HG03520 (cell line): ENCODE data around the gene KRTAP5-2.

ENCODE experiments used
- ATAC-seq: cut with Tn5 transposase; IDR thresholded peaks from one replicate; pipeline ENCODE4 v1.9.1; 2021; ENCODE audit warnings: mild to moderate bottlenecking, moderate library complexity; ENCODE audit not compliant: unreplicated experiment

KRTAP5-2 gene

DNA sequence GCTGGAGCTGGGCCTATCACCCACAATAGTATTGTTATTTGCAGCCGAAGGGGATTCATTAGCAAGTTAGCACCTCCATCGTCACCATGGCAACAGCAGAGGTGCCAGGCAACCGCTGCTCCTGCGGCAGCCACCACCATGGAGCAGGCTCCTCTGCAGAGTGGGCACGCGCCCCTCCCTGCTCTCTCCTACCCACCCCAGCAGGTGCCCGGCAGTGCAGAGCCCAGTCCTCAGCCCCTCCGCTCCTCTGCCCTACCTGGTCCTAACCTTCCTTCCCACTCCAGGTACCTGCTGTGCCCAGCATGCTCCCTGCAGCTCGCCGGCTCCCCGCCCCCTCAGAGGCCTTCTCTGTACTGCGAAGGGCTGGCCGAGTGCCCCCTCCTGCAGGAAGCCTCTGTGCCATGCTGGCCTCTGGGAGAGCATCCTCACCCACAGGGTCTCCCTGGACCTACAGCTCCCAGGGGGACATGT, 29.6 kb downstream of the KRTAP5-2 start:
- no peak for ATAC-seq

DNA sequence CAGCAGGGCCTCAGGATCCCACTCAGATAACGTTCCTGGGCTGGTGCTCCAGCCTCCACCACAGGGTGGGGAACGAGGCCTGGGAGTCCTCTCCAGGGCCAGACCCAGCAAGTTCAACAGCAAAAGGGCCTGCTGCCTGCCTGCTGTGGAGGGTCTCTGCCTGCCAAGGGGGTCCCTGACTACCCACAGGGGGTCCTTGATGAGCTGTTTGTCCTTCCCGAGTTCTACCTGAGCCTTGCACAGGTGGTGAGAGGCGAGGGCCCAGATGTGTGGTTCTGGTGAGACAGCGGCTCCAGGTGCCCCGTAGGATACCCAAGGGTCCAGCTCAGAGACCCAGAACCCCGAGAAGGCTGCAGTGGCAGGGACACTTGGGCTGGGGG, 30.4 kb downstream of the KRTAP5-2 start:
- ATAC-seq: no peak

DNA sequence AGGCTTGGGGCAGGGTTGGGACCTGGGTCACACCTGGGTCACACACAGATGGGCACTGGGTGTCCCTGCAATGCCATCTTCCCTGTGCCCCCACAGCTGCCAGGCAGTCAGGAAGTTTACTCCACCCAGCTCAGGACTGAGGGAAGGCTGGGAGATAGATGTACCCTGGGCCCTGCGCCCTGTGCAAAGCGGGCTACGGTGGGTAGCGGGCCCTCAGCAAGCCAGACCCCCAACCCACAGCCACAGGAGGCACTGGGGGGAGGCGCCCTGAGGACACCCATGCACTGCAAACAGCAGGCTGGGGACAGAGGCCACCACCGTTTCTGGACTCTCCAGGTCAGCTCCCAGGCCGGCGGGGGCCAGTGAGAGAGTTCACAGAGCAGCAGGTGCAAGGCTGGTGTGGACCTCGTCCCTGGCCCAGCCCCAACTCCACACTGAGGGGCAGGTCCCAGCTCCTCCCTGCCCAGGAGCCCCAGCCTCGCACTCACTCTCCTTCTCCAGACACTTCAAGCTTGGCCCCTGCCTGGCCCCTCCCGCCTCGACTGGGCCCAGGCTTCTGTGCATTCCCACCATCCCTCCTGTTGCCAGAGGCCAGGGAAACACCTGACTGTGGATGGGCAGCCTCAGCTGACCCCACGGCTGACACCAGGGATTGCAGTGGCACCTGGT, 30.9 kb downstream of the KRTAP5-2 start:
- ATAC-seq: no peak

DNA sequence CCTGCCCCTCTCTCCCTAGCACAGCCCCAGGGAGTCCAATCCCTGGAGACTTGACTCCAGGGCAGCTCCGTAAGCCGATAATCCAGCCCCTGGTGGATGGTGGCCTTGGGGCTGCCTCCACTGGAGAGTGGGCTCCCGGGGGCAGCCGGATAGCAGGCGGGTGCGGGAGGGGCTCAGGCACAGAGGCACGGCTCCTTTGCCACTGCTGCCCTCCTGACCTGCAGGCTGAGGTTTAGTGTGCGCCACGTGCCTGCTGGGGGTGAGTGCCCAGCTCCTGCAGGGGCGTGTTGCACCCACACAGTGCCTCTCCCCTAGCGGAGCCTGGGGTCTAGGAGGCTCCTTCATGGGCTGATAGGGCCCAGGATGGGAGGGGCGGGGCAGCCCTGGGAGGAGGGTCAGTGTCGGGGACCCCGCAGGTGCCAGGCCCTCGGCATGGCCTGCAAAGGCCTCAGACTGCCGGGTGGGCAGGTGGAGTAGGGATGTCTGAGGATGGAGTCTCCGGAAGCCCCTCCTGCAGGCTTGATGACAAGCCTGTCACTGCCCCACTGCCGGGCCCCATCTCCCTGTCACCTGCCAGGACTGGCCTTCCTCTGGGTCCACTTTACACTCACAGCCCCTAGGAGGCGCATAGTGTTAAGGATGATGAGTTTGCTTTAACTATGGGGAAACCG, 31.6 kb downstream of the KRTAP5-2 start:
- ATAC-seq: no peak

DNA sequence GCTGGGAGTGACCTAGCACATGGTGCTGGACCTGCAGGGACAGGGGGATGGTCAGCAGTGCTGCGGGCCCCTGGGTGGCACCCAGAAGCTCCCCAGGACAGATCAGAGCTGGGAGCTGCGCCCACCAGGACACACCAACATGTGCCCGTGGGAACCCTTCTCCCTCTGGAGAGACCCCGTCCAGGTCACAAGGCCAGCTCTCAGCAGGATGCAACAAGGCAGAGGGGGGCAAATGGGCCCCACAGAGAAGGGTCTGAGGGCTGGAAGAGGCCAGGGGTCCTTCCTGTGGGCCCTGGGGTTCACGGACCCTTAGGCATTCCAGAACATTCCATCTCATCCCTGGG, 32.2 kb downstream of the KRTAP5-2 start:
- ATAC-seq: no peak

DNA sequence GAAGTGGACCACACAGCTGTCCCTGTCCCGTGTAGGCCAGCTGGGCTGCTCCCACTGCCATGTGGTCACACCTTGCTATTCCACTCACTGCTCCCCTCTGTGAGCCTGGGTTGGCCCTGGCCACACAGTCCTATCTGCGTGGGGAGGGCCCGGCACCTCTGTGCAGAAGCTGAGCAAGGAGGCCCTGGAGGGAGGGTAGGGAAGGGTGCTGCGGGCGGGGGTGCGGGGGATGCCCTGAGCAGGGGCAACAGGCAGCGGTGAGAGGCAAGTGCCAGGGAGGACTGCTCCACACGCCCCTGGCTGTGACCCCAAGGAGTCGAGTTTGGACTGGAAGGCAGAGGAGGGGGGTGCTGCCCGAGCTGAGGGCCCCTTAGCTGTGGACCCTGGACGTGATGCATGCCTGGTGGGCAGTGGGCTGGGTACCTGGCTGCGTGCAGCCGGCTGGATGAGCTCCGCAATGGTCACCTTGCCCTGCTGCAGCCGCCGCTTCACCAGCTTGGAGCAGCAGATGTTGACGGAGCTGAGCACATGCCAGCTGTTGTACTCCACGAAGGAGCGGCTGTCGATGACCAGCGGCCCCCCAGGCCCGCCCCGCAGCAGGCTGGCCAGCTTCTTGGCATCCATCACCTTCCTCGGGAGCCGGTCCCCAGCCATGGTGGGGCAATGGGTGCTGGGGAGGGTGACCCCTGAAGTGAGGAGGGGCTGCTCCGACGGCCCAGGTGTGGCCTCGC, 32.8 kb downstream of the KRTAP5-2 start:
- no peak for ATAC-seq

DNA sequence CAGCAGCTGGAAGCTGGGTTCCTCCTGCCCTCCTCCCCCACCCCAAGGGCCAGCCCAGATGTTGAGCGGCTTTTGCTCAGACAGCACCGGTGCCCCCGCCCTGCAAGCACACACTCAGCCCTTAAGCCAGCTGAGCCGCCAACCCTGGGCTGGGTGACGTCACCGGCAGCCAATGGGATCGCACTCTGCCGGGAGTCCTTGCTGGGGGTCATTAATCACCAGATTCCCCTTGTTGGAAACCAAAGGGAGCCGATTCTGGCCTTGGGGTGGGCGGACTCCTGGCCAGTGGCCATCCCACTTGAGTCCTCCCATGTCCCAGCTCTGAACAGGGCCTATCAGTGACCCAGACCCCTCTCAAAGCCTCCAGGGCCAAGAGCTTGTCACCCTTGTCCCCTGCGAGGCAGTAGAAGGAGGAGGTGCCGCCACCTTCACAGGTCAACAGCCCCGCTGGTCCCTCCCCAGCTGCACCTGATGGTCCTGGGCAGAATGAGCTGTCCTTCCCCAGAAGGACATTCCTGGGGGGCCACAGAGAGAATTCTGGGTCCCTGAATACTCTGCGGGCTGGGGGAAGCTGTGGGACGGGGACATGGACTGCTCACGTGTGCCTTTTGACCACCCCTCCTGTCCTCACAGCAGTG, 33.4 kb downstream of the KRTAP5-2 start:
- no peak for ATAC-seq

DNA sequence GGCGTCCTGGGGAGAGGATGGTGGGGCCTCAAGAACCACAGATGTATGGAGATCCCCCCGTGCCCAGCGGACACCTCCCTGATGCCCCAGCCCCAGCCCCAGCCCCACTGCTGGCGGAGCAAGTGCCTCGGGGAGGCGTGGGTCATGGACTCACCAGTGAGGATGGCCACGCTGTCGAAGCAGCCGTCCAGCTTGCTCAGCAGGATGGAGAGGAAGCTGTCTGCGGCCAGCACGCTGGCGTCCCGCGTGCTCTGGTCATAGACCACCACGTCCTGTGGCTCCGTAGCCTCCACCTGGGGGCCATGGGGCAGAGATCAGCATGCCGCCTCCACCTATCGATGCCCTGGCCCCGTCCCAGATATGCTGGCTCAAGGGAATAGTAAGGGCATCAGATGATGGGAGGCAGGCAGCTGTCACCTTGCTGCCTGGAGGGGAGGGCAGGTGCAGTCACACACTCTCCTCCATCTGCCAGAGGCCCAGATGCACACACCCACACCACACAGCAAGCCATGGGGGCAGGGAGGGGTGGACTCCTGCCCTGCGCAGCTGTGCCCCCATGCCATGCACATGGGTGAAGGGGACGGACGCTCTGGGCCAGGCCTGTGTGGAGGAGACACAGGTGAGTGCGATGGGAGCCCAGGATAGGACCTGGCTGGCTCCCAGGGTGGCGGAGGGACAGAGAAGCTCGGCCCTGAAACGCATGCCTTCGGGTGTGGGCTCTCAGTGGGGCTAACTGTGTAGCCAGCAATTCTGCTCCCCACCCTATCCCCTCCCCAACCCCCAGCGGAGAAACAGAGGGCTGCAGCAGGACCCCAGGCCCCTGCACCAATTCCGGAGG, 34.2 kb downstream of the KRTAP5-2 start:
- no peak for ATAC-seq

DNA sequence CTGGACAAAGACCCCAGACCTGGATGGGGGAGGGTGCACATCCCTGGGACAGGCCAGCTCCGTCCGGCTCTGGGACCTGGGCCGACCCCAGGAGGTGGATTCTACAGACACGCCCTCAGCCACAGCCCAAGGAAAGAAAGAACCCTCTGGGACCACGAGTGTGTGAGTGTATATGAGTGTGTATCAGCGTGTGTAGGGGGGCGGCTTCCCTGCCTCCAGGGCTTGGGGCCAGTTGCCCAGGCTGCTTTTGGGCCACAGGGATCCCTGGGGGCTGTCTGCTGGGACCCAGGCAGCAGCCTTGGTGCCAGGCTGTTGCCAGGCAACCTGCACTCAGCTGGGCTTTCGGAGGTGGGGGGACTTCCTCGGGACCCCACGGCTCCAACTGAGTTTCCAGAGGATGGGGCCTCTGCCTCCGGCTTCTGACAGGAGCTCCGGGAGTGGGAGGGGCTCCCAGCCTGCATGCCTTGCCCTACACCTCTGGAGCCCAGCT, 34.9 kb downstream of the KRTAP5-2 start:
- no peak for ATAC-seq

DNA sequence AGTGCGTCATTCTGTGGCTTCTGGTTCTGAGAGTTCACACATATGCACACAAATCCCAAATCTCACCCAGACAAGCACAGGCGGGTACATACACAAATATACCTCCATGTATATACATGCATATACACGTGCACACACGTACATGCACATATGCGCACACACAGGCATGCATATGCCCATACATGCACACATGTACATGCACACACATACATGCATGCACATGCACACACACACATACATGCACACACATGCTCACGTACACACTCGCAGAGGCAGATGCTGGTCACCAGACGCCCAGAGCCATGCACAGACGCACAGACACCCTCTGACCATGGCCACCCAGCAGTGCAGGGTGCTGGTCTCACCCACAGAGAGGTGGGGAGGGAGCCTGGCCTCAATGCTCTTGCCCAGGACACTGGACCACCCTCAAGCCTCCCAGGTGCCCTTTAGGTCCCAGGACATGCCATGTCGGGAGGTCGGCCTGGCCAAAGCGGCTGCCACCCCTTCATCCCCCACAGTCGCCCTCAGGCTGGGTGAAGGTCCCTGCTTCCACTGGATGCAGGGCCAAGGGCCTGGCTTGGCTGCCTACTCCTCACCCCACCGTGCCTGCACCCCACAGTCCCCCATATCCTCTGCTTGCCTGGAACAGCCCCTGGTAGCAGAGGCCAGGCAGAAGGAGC, 35.5 kb downstream of the KRTAP5-2 start:
- ATAC-seq: no peak

DNA sequence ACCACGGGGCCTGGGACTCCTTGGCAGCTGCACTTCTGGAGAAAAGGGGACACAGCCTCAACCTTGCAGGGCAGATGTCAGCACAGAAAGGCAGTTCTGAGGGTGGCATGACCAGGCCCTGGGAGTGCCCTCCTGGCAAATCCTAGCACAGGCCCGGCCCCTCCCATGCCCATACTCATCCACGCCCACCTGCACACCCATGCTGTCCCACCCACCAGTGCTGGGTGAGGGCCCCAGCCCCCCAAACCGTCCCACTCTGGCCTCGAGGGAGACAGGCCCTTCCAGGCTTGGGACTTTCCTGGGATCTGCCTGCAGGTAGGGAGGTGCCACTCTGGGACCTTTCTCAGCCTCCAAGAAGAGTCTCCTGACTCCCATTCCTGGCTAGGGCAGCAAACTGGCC, 36.1 kb downstream of the KRTAP5-2 start:
- no peak for ATAC-seq

DNA sequence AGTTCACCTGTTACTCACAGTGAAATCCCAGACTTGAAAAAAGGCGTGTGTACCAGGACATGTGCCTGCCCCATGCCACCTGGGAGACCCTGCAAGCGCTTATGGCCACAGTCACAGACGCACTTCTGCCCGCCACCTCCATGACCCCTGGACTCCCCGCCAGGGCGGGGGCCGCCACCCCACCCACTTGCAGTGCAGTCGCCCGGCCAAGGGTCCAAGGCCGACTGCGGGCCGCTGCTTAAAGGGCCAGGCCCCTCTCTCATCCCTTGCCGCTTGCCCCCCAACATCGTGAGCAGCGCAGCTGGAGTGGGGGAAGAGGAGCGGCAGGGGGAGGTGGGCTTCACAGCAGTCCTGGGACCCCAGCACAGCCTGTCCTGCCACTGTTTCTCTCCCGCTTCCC, 36.8 kb downstream of the KRTAP5-2 start:
- no peak for ATAC-seq

DNA sequence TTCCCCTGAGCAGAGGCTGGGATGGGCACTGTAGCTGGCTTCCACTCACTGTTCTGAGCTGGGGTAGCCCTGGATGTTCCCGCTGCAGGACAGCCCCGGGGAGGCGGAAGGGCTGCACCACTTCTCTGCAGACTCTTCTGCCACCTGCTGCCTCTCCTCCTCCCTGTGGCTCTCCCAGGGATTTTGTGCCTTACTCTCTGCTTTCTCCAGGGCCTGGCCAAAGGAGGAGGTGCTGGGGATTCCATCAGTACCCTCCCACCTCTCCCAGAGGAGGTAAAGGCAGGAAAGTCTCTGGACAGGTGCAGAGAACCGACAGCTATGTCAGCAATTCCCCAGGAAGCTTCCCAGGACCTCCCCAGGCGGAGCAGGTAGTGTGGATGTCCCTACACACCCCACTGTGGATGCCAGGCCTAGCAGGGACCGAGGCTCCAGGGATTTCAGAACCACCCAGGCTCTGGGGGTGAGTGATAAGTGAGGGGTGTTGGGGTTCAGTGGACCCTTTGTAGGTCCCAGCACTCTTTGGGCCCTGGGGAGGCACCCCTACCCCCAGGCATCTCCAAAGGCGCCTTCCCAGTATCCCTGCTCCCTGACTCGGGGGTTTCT, 37.3 kb downstream of the KRTAP5-2 start:
- no peak for ATAC-seq

DNA sequence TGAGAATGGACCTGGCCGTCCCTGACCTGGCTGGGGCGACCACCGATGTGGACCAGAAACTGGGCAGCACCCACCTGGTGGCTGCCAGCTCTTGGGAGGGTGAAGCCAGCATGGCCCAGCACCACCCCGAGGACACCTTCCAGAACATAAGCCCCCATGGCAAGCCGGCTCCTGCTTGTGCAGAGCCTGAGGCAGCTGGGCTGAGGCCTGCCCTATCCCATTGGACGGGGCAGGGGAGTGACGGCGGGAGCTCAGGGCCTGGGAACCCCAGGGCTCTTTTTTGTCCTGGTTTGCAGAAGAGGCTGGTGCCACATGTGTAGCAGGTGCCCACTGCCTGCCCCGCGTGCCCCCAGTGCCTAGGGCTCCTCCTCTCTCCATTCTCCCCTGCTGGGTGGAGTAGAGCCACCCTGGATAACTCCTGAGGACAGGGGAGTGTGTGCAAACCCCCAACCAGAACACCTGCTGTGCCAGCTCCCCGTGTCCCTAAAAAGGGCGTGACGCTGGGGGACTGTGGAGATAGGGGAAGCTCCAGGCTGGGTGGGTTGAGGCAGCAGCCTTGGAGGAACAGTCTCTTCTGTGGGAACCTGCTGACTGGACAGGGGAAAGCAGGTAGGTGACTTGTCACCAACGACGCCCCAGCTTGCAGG, 38.0 kb downstream of the KRTAP5-2 start:
- ATAC-seq: no peak

DNA sequence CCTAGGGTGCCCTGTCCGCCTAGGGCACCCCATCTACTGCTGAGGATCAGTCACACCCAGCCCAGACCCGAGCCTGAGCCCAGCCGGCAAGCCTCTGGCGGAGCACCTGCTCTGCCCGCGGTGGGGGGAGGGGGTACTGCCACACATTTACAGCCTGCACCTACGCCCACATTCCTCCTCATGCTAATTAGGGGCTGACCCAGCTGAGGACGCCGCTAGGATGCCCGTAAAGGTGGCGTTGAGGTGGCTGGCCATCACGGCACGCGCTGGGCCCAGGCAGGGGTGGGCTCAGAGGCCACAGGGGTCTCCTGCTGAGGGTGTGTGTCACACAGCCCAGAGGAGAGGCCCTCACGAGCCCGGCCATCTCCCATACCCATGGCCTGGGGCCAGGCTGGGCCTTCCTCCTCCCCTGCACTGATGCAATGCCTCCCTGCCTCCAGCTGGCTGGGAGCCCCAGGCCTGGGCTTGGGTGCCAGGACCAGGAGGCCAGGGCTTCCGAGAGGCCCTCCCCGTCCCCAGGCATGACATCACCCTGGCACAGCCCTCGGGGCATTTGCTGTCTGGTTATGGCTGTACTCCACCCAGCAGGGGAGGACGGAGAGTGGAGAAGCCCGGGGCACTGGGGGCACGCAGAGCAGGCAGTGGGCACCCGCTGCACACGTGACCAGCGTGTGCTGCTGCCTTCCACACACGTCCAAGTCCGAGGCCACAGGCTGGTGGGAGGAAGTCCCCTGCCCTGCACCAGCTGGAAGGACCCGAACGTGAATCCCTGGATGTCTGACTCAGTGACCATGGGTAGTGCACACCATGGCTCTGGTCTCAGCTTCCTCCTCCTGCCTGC, 38.8 kb downstream of the KRTAP5-2 start:
- ATAC-seq: no peak

DNA sequence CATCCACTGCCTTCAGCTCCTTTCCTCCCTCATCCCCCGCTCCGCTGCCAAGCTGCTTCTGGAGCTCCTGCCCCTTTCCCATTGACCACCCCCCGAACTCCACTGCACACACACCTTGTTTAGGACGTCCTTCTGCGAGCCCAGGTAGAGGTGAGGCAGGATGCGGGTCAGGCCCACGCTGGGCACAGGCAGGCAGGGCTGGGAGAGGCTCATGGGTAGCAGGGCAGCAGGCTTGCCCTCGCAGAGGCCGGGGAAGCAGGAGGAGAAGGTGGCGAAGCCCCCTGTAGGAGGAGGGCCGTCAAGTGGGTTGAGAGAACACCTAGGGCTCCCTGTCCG, 39.4 kb downstream of the KRTAP5-2 start:
- no peak for ATAC-seq

DNA sequence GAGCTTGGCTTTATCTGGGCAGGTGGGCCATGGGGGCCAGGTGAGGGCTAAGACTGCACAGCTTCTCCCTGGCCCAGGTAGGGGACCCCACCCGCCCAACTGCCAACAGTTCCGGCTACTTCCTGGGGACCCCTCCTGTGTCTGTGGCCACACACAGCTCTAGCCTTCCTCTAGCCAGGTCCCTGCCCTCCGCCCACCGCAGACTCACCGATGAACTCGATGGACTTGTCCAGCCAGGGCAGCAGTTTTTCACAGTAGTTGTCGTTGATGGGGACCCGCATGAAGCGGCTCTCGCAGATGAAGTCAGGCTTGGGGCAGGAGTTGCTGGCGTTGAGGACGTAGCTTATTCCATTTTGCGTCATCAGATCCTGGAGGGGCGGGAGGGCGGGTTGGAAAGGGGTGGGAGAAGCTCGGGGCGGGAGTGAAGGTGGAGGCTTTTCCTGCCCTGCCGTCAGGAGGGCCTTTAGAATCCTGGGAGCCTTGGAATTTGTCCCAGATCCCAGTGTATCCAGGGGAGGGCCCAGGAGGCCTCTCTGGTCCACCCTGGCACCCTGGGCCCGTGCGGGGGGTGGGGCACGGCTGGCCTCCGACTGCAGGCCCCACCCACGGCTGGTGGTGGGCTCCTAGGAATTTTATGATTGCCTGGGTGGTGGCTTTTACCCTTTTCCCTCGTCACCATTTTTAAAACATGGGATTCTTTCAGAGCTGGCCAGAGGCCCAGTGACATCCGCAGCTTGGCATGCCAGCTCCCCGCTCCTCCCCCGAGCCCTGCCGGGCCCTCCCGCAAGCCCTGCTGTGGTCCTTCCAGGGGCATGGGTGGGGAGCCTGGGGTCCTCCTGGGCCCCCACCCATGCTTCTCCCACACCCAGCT, 40.0 kb downstream of the KRTAP5-2 start:
- no peak for ATAC-seq
